GM18517 (cell line): ENCODE measurements around the gene CDYL2.
"Not testable (repeated sequence)": the region's sequence is repeated elsewhere in the genome, so short reads cannot be mapped to it uniquely, and the experiment has no call there.

Experiments
- ATAC-seq: cut with Tn5 transposase; IDR thresholded peaks from one replicate; pipeline ENCODE4 v1.9.1; 2021; ENCODE audit warnings: mild to moderate bottlenecking, moderate library complexity; ENCODE audit not compliant: unreplicated experiment

The CDYL2 gene

DNA sequence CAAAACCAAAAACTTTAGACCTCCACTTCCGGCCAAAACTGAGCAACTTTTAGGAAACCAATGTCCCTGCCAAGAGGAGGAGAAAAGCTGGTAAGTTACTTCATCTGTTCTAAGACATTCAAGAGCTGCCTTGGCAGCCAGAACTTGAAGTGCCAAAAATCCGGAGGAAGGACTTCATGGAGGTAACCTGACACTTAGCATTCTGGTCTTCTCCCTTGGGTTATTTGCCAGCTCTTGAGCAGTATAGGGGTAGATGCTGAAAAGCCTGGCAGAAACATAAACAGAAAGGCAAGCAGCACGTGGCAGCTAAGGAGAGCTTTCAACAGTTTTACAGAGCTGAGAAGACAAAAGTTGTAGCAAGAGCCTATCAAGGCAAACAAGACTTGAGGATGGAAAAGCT is 53.2 kb downstream of the CDYL2 start:
- ATAC-seq, result no peak

DNA sequence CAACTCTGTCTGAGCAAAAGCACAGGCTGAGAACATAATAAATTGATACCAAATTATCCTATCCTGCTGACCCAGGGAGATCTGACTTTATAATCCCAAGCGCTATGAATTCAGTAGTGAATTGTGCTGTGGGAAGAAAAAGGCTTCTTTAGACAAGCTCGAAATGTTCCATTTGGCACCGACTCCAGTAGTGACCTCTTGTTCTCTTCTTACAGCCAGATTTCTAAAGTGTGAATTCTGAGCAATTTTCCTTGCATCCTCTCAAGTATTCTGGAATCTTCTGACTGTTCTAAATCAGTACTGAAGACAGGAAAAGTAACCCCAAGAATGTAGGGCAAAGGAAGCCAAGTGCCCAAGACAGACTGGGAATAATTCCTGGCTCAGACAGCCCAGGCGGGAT is 58.2 kb downstream of the CDYL2 start:
- ATAC-seq, result no peak

DNA sequence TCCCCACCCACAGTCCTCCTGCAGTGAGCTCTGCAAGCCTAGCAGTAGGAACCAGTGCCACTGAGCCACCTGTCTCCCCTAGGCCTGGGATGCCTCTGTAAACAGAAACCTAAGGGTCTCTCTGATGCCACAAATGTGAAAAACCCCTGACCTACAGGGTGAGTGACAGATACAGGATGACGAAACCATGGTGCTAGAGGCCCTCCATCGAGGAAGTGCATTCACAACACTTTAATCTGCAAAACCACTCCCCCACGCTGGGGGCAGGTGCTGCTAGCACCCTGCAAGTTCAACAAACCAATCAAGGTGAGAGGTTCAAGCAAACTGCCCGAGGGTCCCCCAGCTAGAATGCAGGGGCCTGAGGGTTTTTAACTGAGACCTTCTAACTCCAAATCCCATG is 59.5 kb downstream of the CDYL2 start:
- no peak for ATAC-seq

DNA sequence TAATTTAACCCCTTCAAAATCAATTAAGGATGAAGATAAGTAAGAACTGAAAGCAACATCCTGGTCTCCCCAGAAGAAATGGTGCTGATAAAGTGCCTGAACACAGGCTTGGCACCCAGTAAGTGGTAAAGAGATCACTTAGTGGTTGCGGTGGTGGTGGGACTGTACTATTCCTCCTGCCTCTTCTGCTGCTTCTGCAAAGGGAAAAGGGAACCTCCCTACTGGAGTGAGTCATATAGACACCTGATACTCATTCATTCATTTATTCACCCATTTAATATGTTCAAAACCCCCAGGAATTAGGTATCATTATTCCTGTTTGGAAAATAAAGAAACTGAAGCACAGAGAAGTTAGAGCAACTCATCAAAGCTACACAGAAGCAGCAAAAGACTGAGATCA is 60.6 kb downstream of the CDYL2 start:
- ATAC-seq, result no peak

DNA sequence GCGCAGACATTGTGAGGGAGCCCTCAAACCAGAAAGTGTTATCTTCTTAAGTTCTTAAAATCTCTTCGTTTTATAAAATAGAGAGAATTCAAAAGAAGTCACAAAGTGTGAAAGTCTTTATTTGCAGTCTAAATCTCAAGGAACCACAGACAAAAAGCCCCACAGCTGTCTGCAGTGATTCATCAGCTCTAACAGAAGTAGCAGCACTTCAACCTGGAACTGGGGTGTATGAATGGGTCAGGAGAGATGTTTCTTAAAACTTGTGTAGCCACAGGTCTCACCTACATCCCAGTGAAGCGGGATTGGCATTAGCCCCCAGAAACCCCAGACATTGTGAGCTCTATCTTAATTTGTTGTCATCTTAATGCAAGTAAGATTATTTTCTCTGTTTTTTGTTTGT is 61.1 kb downstream of the CDYL2 start:
- ATAC-seq, result no peak

DNA sequence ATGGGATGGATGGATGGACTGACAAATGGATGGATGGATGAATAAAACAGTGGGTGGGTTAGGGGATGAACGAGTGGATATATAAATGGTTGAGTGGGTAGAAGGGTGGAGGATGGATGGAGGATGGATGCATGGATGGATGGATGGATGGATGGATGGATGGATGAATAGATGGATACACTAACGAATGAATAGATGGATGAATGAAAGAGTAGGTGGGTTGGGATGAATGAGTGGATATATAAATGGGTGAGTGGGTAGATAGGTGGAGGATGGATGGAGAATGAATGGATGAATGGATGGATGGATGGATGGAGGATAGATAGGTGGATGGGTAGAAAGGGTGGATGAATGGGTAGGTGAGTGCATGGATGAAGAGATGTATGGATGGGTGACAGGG is 62.1 kb downstream of the CDYL2 start:
- ATAC-seq, result no peak

DNA sequence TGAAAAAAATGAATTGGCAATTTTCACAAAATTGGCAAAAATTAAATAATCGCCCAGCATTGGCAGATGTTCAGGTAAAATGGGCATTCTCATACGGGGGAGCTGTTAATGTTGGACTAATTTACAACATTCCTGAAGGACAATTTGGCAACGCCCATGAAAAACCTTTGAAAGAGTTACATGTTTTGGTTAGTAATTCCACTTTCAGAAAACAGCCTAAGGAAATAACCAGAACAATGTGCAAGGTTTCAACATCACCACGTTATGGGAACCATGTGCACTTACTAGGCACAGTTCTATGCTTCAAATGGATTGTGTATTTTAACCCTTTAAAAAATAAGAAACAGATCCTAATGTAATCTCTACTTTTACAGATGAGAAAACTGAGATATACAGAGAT is 62.7 kb downstream of the CDYL2 start:
- no peak for ATAC-seq

DNA sequence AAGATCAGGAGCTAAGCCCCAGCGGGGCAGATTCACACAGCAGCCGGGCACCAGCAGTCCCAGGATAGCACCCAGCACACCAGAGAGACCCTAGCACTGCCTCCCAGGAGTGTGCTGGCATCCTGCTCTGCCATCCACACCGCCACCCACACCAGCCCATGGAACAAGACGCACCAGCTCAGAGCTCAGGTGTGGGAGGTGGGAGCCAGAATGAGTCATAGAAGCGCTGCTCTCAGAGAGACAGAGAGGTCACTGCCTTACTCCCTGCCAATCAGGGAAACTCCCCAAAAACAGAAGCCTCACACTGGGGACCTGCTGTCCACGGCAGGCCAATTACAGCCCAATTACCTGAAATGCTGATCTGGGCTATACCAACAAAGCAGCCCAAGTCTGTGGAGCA is 64.9 kb downstream of the CDYL2 start:
- no peak for ATAC-seq

DNA sequence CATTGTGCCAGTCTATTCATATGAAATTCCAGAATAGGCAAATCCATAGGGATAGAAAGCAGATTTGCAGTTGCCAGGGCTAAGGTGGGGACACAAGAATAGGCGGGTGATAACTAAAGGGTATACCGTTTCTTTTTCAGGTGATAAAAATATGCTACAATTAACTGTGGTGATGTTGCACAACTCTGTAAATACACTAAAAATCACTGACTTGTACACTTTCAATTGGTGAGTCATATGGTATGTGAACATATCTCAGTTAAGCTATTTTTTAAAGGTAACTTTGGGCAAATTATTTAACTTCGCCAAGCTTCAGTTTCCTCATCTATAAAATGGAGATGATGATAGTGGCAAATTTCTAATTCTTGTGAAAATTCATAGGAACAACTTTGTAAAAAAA is 65.9 kb downstream of the CDYL2 start:
- no peak for ATAC-seq

DNA sequence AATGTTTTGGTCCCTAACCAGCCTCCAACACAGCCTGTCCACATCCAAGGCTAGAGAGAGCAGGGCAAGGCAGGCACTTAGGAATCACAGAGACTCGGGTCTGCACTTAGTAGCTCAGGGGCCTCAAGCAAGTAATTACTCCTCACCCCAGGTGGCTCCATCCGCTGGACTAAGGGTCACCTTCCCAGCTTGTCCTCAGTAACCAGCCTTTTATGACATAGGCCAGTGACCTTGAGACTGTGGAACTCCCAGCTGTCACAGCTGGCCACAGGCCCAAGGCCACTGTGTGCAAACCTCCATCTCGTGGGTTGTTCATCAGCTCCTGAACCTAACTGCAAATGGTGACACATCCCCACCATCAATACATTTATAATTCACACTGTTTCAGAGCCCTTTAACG is 68.6 kb downstream of the CDYL2 start:
- no peak for ATAC-seq

DNA sequence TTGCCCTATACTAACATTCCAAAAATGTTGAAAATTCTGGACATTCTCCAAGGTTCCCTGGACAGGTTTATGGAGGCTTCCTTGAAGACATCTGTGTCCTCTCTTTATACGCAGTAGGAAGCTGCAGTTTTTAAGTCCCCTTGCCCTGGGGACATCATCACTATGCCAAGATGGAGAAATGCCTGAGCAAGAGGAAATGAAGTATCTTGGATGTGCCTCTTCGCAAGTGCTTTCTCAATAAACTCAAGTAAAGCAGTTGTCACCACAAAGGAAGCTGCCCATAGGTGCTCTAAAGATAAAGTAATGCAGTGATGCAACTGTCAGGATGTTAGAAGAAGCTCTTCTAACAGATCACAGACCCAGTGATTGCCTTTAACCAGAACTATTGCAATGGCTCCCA is 71.0 kb downstream of the CDYL2 start:
- ATAC-seq, result no peak

DNA sequence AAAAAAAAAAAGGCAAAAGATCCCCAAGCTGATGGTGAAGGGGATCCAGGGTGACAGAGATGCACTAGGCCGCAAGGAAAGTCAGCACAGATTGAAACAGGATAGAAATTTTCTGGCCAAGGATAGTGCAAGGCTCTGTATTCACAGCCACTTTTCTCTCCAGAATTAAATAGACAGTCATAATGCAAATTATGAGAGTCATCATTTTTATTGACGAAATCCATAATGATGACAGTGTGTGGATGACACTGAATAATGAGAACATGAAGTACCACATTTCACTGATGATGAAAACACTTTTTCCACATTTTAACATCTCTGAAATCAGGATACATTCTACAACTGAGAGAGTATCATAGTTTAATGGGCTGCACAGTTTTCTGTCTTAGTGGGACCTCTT is 72.5 kb downstream of the CDYL2 start:
- no peak for ATAC-seq

DNA sequence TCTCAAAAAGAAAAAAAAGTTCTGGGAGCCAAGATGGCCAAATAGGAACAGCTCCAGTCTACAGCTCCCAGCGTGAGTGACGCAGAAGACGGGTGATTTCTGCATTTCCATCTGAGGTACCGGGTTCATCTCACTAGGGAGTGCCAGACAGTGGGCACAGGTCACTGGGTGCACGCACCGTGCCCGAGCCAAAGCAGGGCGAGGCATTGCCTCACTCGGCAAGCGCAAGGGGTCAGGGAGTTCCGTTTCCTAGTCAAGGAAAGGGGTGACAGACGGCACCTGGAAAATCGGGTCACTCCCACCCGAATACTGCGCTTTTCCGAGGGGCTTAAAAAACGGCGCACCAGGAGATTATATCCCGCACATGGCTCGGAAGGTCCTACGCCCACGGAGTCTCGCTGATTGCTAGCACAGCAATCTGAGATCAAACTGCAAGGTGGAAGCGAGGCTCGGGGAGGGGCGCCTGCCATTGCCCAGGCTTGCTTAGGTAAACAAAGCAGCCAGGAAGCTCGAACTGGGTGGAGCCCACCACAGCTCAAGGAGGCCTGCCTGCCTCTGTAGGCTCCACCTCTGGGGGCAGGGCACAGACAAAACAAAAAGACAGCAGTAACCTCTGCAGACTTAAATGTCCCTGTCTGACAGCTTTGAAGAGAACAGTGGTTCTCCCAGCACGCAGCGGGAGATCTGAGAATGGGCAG is 77.2 kb downstream of the CDYL2 start:
- ATAC-seq, result not testable (repeated sequence)

DNA sequence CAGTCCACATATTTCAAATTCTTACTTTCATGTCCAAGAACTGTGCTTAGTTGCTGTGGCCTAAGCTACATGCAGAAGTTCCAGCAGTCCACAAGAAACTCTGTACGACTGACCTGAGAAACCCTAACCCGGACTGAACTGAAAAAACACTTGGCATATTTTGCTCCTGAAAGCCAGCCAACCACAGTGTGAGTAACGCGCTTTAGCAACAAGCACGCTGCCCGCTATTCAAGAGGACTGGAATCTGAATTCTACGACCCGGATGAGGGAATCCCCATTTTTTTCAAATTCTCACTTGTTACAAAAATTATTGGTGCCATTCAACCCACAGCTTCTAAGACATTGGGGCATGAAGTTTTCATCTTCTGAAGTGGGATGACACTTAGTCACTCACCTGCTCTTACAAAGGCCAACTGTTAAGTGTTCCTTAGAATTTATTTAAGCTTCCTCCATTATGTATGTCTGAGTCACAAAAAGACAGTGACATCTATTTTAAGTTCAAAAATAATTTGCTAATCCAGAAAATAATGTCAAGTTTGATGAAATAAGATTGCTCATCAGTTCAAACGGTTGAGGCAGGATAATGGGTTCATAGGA is 78.7 kb downstream of the CDYL2 start:
- ATAC-seq, result no peak

DNA sequence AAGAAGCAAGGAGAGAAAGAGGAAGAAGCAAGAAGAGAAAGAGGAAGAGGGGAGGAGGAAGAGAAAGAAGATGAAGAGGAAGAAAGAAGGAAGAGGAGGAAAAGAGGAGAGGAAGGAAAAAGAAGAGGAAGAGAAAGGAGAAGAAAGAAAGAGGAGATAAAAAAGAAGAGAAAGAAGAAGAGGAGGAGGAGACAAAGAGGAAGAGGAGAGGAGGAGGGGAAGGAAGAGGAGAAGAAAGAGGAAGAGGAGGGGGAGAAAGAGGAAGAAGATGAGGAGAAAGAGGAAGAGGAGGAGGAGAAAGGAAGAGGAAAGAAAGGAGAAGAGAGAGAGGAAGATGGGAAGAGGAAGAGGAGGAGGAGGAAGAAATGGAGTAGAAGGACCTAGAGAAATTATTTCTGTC is 80.4 kb downstream of the CDYL2 start:
- no peak for ATAC-seq

DNA sequence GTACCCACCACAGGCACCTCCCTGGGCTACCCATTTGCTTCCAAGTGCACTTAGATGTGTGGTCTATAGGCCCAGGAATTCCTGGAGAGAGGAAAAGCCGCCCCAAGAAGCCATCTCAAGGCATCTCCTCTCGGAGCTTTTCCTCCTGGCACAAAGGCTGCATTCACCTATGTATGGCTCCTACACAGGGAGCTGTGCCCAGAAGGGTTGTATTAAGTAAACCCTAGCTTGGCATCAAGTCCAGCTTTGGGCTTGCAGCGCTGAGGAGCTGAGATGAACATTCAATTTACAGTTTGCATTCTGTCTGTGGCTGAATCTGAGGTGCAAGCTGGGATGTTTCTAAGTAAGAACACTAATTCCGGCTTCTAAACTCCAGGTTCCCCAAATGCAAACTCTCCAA is 81.3 kb downstream of the CDYL2 start:
- no peak for ATAC-seq

DNA sequence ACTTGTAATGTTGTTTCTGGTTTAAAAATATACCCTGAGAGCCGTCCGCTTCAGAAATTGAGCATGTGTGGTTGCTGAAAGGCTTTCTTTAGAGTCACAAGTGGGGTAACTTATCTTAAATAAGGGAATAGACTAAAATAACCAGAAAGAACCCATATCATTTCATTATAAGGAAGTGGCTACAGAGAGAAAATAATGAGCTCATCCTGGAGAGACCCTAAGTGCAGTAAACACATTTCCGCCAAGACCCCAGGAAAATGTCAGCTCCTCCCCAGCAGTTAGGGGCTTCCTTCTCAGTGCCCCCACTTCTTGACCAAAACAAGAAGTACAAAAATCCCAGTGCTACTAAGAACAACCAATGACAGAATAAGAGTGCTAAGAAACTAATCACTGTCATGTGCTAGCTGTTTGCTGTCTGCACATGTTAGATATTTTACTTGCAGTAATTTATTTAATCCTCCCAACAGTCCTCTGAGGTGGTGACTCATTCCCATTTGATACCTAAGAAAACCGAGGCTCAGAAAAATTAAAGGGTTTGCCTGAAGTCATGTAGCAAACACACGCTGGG is 83.5 kb downstream of the CDYL2 start:
- ATAC-seq, result no peak

DNA sequence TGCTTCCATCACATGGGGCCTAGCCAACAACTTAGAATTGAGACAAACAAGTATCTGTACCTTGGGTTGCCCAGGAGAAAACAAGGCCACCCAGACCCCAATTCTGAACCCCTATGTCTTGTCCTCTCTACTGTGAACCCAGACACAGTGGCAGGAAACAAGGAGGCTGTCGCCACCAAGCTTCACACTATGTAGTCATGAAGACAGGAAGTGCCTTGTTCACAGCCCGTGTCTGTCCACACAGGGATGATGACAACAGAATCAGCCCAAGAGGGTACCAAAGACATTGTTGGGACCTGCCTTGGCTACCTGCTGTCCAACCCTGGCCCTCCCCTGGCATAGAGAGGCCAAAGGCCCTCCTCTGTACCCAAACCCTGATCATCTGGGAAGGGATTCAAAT is 84.8 kb downstream of the CDYL2 start:
- ATAC-seq, result no peak

DNA sequence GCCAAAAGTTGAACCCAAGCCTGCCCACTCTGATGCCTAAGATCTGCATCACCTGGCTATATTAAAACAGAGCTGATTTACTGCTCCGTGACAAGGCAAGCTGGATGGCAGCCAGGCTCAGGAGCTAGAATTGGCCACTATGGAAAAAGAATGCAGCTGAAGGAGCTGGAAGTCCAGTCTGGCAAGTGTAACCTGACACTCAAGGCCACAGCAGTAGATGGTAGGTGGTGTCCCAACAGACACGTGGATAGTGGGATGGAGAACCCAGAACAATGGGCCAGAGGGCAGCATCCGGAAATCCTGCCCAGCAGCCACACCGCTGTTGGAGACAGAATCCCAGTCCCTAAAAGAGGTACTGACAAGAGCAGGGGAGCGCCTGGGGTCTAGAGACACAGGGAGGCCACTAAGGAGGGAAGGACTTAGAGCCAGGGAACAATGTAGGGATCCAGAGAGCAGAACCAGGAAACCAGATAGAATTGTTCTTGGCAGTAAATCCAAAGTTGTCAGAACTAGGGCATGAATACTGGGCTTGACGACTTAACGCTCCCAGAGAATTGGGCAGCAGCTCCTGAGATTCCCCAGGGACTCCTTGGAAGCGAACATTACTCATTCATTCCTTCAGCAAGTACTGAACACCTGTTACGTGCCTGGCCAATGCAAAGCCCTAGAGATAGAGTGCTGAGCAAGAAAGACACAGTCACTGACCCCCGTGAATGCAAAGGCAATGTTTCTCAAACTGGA is 85.7 kb downstream of the CDYL2 start:
- ATAC-seq, result no peak

DNA sequence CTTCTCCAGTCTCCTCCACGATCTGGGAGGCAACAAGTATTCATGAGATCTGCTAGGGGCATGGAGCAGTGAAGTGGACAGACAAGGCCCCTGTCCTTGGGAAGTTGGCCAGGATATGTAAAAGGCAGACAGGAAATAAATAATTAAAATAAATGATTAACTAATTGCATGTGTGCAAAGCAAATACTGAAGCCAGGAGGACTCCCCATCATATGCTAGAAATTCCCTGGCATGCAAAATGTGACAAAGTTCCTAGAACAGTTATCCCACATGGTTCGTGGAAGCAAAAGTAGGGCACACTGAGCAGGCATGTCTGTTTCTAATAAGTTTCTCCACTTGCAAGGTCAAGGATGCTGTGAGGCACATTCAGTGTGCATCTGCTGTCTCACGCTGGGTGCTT is 86.8 kb downstream of the CDYL2 start:
- no peak for ATAC-seq

DNA sequence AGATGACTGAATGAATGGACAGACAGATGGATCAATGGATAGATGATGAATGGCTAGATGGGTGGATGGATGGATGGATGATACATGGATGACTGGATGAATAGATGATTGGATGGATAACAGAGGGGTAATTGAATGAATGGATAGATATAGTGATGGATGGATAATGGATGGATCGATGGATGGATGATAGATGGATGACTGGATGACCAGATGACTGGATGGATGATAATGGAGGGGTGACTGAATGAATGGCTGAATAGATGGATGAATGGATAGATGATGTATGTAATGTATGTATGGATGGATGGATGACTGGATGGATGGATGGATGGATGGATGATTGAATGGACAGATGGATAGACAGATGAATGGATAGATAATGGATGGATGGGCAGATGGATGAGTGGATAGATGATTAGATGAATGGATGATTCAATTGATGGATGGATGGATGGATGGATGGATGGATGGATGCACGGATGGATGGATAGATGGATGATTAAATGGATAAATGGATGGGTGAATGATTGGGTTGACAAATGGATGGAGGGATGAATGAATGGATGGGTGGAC is 87.7 kb downstream of the CDYL2 start:
- ATAC-seq, result no peak

DNA sequence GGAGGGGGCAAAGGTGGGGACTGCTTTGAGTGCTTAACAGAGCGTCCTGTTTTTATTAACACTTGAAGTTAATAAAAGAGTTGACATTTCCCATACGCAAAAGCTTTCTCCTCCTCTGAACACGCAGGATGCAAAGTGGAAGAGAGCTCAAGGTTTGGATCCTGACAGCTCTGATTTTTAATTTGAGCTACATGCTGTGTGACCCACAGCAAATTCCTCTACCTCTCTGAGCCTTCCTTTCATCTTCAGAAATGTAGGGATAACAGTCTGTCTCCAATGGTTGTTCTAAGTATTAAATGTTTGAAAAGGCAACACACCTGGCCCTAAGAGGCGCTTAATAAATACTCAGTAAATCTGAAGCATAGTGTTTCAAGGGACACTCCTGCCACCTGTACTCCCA is 93.0 kb downstream of the CDYL2 start:
- no peak for ATAC-seq
